A549 (cell line): ENCODE data around the gene OVAAL.

ENCODE experiments used
- CEBPB ChIP-seq, 2 experiments: fragments of >200 bp in 1 of 2; sonication (Bioruptor Twin) in 1 of 2; formaldehyde crosslinking in 1 of 2; IDR thresholded peaks; 2 replicates each; pipeline ENCODE4 v1.6.1; 2012 to 2016
- FOXS1 ChIP-seq: fragments of 250-450 bp; sonication (Bioruptor Pico); IDR thresholded peaks from 2 replicates; pipeline ENCODE4 v1.5.0; 2020; ENCODE audit warnings: mild to moderate bottlenecking, moderate library complexity
- NPAS2 ChIP-seq: fragments of 250-450 bp; sonication (Bioruptor Pico); IDR thresholded peaks from 2 replicates; pipeline ENCODE4 v1.8.0; 2022; ENCODE audit warnings: mild to moderate bottlenecking, moderate library complexity, borderline replicate concordance
- NR3C1 ChIP-seq: fragments of >200 bp; sonication (Bioruptor Twin); formaldehyde crosslinking; IDR thresholded peaks from 3 replicates; pipeline ENCODE4 v1.6.1; 2017
- POLR2A ChIP-seq: IDR thresholded peaks from 2 replicates; pipeline ENCODE4 v1.6.1; 2012; ENCODE audit warnings: mild to moderate bottlenecking, low read length
- ZFP36 ChIP-seq: fragments of 450-650 bp; IDR thresholded peaks from 2 replicates; pipeline ENCODE4 v1.6.1; 2014; ENCODE audit warnings: borderline replicate concordance; ENCODE audit not compliant: partially characterized antibody
- TF ChIP-seq, protein P1 (sequence below): fragments of 200-600 bp; sonication (generic); IDR thresholded peaks from 2 replicates; pipeline ENCODE4 v1.6.1; 2016; ENCODE audit warnings: antibody characterized with exemption, mild to moderate bottlenecking, moderate library complexity
- TF ChIP-seq, protein P2 (sequence below): fragments of >200 bp; sonication (Bioruptor Twin); formaldehyde crosslinking; IDR thresholded peaks from 3 replicates; pipeline ENCODE4 v1.5.1; 2016

DNA sequence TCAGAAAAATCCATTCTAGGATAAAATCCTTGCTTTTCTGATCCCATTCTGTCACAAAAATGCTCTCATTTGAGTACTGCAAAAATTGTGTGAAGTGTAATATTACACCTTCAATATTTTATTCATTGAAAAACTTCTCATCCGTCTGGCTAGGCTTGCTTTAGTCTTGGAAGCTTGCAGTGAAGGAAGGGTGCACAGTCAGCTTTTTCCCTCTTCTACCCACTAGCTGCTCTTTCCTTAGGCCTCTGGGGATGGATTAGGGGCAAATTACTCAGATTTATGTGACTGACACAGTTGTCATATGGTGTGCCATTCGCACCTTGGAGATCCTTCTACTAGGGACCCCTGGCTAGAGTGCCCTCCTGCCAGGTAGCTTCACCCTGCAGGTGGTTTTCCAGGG, 32.1 kb downstream of the OVAAL start:
- TF ChIP-seq, protein P1, sequence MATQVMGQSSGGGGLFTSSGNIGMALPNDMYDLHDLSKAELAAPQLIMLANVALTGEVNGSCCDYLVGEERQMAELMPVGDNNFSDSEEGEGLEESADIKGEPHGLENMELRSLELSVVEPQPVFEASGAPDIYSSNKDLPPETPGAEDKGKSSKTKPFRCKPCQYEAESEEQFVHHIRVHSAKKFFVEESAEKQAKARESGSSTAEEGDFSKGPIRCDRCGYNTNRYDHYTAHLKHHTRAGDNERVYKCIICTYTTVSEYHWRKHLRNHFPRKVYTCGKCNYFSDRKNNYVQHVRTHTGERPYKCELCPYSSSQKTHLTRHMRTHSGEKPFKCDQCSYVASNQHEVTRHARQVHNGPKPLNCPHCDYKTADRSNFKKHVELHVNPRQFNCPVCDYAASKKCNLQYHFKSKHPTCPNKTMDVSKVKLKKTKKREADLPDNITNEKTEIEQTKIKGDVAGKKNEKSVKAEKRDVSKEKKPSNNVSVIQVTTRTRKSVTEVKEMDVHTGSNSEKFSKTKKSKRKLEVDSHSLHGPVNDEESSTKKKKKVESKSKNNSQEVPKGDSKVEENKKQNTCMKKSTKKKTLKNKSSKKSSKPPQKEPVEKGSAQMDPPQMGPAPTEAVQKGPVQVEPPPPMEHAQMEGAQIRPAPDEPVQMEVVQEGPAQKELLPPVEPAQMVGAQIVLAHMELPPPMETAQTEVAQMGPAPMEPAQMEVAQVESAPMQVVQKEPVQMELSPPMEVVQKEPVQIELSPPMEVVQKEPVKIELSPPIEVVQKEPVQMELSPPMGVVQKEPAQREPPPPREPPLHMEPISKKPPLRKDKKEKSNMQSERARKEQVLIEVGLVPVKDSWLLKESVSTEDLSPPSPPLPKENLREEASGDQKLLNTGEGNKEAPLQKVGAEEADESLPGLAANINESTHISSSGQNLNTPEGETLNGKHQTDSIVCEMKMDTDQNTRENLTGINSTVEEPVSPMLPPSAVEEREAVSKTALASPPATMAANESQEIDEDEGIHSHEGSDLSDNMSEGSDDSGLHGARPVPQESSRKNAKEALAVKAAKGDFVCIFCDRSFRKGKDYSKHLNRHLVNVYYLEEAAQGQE, result no peak
- TF ChIP-seq, protein P2, sequence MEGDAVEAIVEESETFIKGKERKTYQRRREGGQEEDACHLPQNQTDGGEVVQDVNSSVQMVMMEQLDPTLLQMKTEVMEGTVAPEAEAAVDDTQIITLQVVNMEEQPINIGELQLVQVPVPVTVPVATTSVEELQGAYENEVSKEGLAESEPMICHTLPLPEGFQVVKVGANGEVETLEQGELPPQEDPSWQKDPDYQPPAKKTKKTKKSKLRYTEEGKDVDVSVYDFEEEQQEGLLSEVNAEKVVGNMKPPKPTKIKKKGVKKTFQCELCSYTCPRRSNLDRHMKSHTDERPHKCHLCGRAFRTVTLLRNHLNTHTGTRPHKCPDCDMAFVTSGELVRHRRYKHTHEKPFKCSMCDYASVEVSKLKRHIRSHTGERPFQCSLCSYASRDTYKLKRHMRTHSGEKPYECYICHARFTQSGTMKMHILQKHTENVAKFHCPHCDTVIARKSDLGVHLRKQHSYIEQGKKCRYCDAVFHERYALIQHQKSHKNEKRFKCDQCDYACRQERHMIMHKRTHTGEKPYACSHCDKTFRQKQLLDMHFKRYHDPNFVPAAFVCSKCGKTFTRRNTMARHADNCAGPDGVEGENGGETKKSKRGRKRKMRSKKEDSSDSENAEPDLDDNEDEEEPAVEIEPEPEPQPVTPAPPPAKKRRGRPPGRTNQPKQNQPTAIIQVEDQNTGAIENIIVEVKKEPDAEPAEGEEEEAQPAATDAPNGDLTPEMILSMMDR, result no peak
- no peak for TF ChIP-seq POLR2A
- no peak for TF ChIP-seq NR3C1
- no peak for TF ChIP-seq NPAS2
- no peak for TF ChIP-seq CEBPB (IDR thresholded peaks at IDR 0.05)
- TF ChIP-seq ZFP36, result no peak
- no peak for TF ChIP-seq FOXS1 (CRISPR knock-in tag)
